NCI-H345 treated with DMSO at 0.1 percent for 48 hours (cell line): Measurements from ENCODE around the gene GBE1.

Experiments used
- DNase-seq: peaks from one replicate; lab custom pipeline; 2025; ENCODE audit not compliant: unreplicated experiment; lab: John Stamatoyannopoulos, UW

GBE1 gene

GRCh38 chr3:81702126-81702525 is 59.3 kb downstream of the GBE1 start:
- no peak for DNase-seq

- no peak for DNase-seq
Measured at GRCh38 chr3:81699536-81700320, 61.7 kb downstream of the GBE1 start.

GRCh38 chr3:81696090-81696489 is 65.4 kb downstream of the GBE1 start:
- no peak for DNase-seq

- DNase-seq, result no peak
Measured at GRCh38 chr3:81695302-81695701, 66.1 kb downstream of the GBE1 start.

GRCh38 chr3:81694662-81695061 is 66.8 kb downstream of the GBE1 start:
- no peak for DNase-seq

GRCh38 chr3:81692766-81693165 is 68.7 kb downstream of the GBE1 start:
- no peak for DNase-seq

- DNase-seq, result no peak
Measured at GRCh38 chr3:81689617-81690016, 71.8 kb downstream of the GBE1 start.

DNA sequence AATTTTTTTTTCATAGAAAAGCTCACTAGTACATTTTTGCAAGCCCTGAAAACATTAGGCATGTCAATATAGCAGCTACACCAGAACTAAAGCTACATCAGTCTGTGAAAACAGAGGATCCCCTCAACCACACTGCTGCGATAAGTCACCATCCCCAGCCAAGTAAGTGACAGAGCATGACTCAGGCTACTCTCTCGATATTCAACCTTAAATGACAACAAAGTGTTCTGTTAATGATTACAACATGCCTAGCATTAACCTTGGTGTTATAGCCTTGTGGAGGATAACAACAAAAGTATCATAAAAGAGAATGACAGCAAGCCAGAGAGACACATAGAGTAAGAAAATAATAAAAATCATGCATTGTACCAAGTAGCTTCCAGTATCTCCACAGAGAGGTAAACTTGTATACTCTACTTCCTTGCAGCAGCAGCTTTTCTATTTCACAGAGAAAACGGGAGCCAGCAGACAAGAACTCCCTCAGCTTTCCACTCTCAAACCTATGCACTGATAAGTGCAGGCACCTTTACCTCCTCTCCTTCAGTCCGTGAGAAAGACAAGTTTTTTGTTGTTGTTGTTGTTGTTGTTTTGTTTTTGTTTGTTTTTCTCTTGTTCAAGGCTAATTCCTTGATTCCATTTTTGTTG is 76.6 kb downstream of the GBE1 start:
- DNase-seq, result no peak

- DNase-seq, result no peak
Measured at GRCh38 chr3:81676706-81677456, 84.6 kb downstream of the GBE1 start.

GRCh38 chr3:81674690-81675089 is 86.8 kb downstream of the GBE1 start:
- DNase-seq, result no peak

- no peak for DNase-seq
Measured at GRCh38 chr3:81668283-81668682, 93.2 kb downstream of the GBE1 start.

DNA sequence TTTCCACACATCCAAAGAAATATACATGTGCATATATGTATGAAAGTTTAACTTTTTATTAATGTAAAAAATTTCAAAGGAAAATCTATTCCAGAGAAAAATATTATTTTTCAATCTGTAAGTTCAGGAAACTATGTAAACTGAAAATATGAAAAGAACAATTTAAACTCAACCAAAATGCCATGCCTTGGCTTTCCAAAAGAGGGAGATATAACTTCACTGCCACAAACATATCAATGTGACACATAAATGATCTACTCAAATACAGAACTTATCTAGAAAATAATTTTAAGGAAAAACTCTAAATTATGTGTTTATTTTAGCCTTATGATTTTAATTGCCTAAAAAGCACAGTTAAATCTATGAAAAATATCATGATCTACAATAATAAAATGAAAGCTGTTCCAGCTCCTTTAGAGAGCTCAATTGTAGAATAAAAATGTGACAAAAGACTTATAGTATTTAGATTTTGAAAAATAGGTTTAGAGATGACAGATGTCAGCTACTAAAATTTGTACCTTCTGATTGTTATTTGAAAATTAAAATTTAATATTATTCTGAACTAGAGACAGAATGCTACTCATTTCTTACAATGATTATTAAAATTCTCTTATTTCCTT is 94.8 kb downstream of the GBE1 start:
- no peak for DNase-seq

GRCh38 chr3:81663114-81663513 is 98.3 kb downstream of the GBE1 start:
- DNase-seq, result no peak

DNA sequence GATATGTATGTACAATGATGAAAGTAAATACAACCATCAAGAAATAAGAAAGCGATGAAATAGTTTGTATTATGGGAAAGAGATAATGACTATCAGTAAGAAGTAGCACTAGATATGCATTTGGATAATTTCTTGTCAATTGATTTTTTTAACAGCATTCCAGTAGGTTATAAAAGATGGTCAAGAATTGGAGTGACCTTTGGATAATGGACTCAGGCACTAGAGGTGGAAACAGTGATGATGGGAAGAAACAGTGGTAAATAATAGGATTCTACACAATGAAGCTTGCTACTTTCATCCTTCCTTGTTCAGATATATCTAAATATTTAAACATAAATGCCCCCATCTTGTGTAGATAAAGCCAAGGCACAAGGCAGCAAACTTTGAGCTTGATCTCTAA is 101.4 kb downstream of the GBE1 start:
- no peak for DNase-seq

GRCh38 chr3:81658322-81658997 is 103.0 kb downstream of the GBE1 start:
- no peak for DNase-seq

- DNase-seq, result no peak
Measured at GRCh38 chr3:81651139-81651538, 110.3 kb downstream of the GBE1 start.

- DNase-seq, result no peak
Measured at GRCh38 chr3:81650187-81650586, 111.3 kb downstream of the GBE1 start.

GRCh38 chr3:81645248-81645647 is 116.2 kb downstream of the GBE1 start:
- no peak for DNase-seq

DNA sequence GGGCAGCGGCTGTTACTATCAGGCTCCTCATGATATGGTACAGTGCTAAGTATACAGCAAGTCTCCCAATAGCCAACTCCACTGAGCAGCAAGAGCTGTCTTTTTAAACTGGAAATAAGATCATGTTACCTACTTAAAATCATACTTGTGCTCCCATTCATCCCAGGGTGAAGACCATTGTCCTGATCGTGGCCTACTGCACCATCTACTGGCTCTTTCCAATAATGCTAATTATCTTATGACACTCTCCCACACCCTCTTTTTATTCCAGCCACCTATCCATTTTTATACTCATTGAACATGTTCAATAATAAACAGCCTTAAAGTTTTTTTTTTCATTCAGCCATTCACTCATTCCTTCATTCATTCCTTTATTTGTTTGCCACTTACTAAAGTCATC is 117.7 kb downstream of the GBE1 start:
- no peak for DNase-seq

DNA sequence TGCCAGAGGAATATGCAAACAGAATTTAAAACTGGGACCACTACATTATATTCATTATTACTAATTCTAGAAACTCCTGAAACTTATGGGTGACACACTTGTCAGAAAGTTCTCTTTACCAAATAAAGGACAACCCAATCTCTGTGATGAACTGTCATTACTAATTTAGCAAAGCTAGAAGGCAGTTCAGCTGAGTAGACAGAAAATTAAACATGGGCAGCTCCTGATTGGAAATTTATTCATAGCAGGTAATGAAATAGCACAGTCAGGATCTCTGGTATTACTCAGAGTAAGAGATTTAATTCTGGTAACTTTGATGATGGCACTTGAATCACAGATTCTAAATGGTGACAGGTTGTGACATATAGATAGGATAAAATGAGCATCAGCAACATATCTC is 123.0 kb downstream of the GBE1 start:
- no peak for DNase-seq

GRCh38 chr3:81632659-81633058 is 128.8 kb downstream of the GBE1 start:
- DNase-seq, result no peak
